Keratinocyte (primary cell): Measurements from ENCODE around the gene EDC4.

Experiments
- EZH2 ChIP-seq: IDR thresholded peaks from one replicate; pipeline ENCODE4 v1.6.1; 2012; ENCODE audit warnings: inconsistent platforms, mild to moderate bottlenecking, low read length, moderate library complexity
- TF ChIP-seq, protein P1 (sequence below), 3 experiments: IDR thresholded peaks in 1 of 3; conservative IDR thresholded peaks in 1 of 3; optimal IDR thresholded peaks in 1 of 3; 2 replicates in 2 of 3; 3 replicates in 1 of 3; pipeline versions ENCODE3 to v1.5.1; 2011; ENCODE audit warnings: low read length in 3 of 3, mild to moderate bottlenecking in 3 of 3, moderate library complexity in 2 of 3, control low read depth in 1 of 3, inconsistent platforms in 1 of 3; ENCODE audit not compliant: insufficient read depth in 2 of 3; ENCODE audit errors: extremely low read depth in 1 of 3

DNA sequence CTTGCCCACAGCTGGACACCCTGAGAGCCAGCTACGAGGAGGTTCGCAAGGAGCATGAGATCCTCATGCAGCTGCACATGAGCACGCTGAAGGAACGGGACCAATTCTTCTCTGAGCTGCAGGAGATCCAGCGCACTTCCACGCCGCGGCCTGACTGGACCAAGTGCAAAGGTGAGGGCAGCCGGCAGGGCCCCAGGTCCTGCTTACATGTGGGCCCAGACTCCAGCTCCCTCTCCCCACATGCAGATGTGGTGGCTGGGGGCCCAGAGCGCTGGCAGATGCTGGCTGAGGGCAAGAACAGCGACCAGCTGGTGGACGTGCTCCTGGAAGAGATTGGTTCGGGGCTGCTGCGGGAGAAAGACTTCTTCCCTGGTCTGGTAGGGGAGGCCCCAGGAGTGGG lies 46.9 kb upstream of the EDC4 start:
- TF ChIP-seq, protein P1, sequence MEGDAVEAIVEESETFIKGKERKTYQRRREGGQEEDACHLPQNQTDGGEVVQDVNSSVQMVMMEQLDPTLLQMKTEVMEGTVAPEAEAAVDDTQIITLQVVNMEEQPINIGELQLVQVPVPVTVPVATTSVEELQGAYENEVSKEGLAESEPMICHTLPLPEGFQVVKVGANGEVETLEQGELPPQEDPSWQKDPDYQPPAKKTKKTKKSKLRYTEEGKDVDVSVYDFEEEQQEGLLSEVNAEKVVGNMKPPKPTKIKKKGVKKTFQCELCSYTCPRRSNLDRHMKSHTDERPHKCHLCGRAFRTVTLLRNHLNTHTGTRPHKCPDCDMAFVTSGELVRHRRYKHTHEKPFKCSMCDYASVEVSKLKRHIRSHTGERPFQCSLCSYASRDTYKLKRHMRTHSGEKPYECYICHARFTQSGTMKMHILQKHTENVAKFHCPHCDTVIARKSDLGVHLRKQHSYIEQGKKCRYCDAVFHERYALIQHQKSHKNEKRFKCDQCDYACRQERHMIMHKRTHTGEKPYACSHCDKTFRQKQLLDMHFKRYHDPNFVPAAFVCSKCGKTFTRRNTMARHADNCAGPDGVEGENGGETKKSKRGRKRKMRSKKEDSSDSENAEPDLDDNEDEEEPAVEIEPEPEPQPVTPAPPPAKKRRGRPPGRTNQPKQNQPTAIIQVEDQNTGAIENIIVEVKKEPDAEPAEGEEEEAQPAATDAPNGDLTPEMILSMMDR (optimal IDR thresholded peaks at IDR 0.05 in 1 of 3, IDR thresholded peaks at IDR 0.05 in 1 of 3, conservative IDR thresholded peaks at IDR 0.05 in 1 of 3; ENCODE audit: extremely low read depth in 1 of 3, insufficient read depth in 2 of 3, low read length in 3 of 3), result no peak
- TF ChIP-seq EZH2, result no peak
